KMS-11 (cell line): Measurements from ENCODE around the gene DNAJC19.

Experiments used
- H2AFZ ChIP-seq: fragments of 200-600 bp; sonication (generic); 2 replicates; pipeline ENCODE4 v1.6.1; 2016; ENCODE audit warnings: antibody characterized with exemption, mixed run types, low read depth
- H3K27ac ChIP-seq: fragments of 200-600 bp; sonication (generic); 2 replicates; pipeline ENCODE4 v1.6.1; 2016; ENCODE audit warnings: mild to moderate bottlenecking, mixed run types
- H3K27me3 ChIP-seq: fragments of 200-600 bp; sonication (generic); 2 replicates; pipeline ENCODE4 v1.6.1; 2017; ENCODE audit warnings: mild to moderate bottlenecking, low read depth, mixed run types, moderate library complexity; ENCODE audit not compliant: insufficient read depth
- H3K36me3 ChIP-seq: fragments of 200-600 bp; sonication (generic); 2 replicates; pipeline ENCODE4 v1.6.1; 2017; ENCODE audit warnings: mild to moderate bottlenecking, mixed run types; ENCODE audit not compliant: insufficient read depth
- H3K4me1 ChIP-seq: fragments of 200-600 bp; sonication (generic); 2 replicates; pipeline ENCODE4 v1.6.1; 2016; ENCODE audit warnings: mild to moderate bottlenecking, low read depth, mixed run types; ENCODE audit not compliant: poor library complexity, severe bottlenecking
- H3K4me2 ChIP-seq: fragments of 200-600 bp; sonication (generic); 2 replicates; pipeline ENCODE4 v1.7.0; 2016; ENCODE audit warnings: mild to moderate bottlenecking, mixed run types
- H3K4me3 ChIP-seq: fragments of 200-600 bp; sonication (generic); IDR thresholded peaks from 2 replicates; pipeline ENCODE4 v1.6.1; 2017; ENCODE audit warnings: low read depth, low read length, mixed read lengths; ENCODE audit not compliant: insufficient read depth
- H3K79me2 ChIP-seq: fragments of 200-600 bp; sonication (generic); 2 replicates; pipeline ENCODE4 v1.6.1; 2016; ENCODE audit warnings: low read depth, mixed run types; ENCODE audit not compliant: insufficient read depth
- H3K9ac ChIP-seq: fragments of 200-600 bp; sonication (generic); 2 replicates; pipeline ENCODE4 v1.6.1; 2016; ENCODE audit warnings: mild to moderate bottlenecking, mixed run types
- H4K20me1 ChIP-seq: fragments of 200-600 bp; sonication (generic); 2 replicates; pipeline ENCODE4 v1.6.1; 2016; ENCODE audit warnings: mild to moderate bottlenecking, mixed run types; ENCODE audit not compliant: insufficient read depth
- TF ChIP-seq, protein P1 (sequence below): fragments of 200-600 bp; sonication (generic); conservative IDR thresholded peaks from 2 replicates; pipeline ENCODE4 v1.6.1; 2017; ENCODE audit warnings: low read depth, mild to moderate bottlenecking, antibody characterized with exemption, low read length, moderate library complexity, mixed read lengths

DNAJC19 gene

DNA sequence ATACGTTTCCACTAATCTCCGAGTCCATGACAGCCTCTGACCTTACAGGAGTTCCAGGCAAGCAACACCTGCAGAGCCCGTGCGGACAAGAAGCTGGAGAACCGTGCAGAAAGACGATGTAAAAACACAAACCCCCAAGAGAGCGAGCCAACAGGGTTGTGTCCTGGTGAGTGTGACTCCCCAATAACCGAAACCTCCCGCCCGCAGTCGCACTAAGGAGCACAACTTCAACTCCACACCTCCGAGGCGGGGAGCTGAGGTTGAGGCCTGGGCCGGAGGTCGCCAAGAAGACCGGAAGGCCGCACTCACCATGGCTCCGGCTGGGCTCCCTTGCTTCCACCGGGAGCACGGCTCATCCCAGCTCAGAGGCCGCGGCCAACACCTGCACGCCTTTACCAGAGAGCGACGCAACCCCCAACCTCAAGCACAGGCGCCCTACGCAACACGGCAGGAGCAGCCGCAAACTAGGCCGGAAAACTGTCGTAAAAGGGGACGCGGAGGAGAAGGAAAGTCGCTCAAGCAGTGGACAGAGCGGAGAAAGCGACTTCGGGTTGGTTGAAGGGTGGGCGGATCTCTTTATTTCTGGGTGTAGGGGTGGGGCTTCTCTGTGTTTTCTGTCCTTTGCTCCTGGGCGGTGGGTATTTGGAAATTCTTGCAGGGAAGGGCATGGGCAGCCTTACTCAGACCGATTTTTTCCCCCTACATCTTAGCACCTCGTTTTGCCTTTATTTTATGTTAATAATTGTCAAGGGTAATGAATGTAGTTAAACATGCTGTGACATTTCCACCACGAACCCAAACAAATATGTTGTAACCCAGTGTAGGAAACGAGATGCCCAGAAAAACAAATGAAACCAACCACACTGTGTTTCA lies at the start of gene DNAJC19:
Gene DNAJC19, minus strand, starts transcription at position 446 of the 873 bp plus-strand sequence. Its CDS starts 134 bp downstream, at position 312.
- peaks cover 25% of the 10 kb centered on the region for H3K4me1 ChIP-seq
- peak within 1 kb of the TSS; percentile 83 for H3K4me3 ChIP-seq
- H3K9ac ChIP-seq, result peak within 1 kb of the TSS; percentile 80
- H3K36me3 ChIP-seq, result 0 out of 2 replicates have a peak, but pooled peaks cover 3% of the 10 kb centered on the region
- H3K79me2 ChIP-seq, result peaks cover 13% of the 10 kb centered on the region; the same call in 1 of the 2 replicates
- H3K27ac ChIP-seq, result peak within 1 kb of the TSS; percentile 81
- H4K20me1 ChIP-seq, result no peaks in the 10 kb centered on the region
- TF ChIP-seq, protein P1, sequence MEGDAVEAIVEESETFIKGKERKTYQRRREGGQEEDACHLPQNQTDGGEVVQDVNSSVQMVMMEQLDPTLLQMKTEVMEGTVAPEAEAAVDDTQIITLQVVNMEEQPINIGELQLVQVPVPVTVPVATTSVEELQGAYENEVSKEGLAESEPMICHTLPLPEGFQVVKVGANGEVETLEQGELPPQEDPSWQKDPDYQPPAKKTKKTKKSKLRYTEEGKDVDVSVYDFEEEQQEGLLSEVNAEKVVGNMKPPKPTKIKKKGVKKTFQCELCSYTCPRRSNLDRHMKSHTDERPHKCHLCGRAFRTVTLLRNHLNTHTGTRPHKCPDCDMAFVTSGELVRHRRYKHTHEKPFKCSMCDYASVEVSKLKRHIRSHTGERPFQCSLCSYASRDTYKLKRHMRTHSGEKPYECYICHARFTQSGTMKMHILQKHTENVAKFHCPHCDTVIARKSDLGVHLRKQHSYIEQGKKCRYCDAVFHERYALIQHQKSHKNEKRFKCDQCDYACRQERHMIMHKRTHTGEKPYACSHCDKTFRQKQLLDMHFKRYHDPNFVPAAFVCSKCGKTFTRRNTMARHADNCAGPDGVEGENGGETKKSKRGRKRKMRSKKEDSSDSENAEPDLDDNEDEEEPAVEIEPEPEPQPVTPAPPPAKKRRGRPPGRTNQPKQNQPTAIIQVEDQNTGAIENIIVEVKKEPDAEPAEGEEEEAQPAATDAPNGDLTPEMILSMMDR, result no peak
- peak within 1 kb of the TSS; percentile 54 for H2AFZ ChIP-seq
- H3K27me3 ChIP-seq, result no peaks in the 10 kb centered on the region
- peak within 1 kb of the TSS; percentile 80 for H3K4me2 ChIP-seq

DNA sequence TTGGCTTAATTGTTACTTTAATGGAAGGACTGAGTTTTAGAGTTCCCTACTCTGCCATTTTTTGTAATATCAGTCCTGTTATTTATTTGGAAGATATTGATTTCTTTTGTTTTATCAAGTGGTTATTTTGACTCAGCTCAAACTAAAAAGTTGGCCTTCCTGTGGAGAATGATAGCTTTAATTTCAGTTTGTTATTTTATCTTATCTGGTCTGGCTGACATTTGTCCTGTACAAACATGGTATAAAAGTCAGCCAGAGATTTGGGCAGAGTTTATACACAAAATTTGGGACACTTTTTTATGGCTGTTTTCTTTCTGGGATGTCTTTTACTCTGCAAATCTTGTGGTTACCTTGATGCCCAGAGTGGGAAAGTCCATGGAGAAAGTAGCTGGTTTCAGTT lies 41.4 kb upstream of the DNAJC19 start:
- Histone ChIP-seq H3K9ac (no peak overlapping the region), H3K4me1 (no peaks in the 10 kb centered on the region), H3K4me2 (no peak overlapping the region)

DNA sequence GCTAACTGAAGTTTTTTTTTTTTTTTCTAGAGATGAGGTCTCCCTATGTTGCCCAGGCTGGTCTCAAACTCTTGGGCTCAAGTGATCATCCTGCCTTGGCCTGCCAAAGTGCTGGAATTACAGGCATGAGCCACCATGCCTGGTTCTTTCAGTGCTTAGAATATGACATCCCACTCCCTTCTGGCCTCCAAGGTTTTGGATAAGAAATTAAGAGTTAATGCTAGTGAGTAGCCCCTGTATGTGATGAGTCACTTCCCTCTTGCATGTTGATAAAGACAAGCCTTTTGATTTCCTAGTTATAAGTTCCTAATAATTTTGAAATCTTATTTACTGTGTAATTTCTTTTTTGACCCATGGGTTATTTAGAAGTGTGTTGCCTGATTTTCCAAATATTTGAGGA lies 35.7 kb upstream of the DNAJC19 start:
- Histone ChIP-seq H3K79me2 (no peaks in the 10 kb centered on the region), H3K9ac (no peak overlapping the region), H3K27me3 (no peaks in the 10 kb centered on the region), H3K4me2 (no peak overlapping the region), H3K4me1 (no peaks in the 10 kb centered on the region), H3K27ac (no peak overlapping the region), H4K20me1 (no peaks in the 10 kb centered on the region), H3K36me3 (no peaks in the 10 kb centered on the region), H3K4me3 (no peak overlapping the region), H2AFZ (no peak overlapping the region)
- TF ChIP-seq, protein P1, result no peak

More for the DNA sequence above, 41.4 kb upstream of the DNAJC19 start:
- TF ChIP-seq, protein P1, result no peak
- Histone ChIP-seq H3K27me3 (no peaks in the 10 kb centered on the region), H4K20me1 (no peaks in the 10 kb centered on the region), H2AFZ (no peak overlapping the region), H3K27ac (no peak overlapping the region), H3K4me3 (no peak overlapping the region), H3K36me3 (no peaks in the 10 kb centered on the region), H3K79me2 (no peaks in the 10 kb centered on the region)

DNA sequence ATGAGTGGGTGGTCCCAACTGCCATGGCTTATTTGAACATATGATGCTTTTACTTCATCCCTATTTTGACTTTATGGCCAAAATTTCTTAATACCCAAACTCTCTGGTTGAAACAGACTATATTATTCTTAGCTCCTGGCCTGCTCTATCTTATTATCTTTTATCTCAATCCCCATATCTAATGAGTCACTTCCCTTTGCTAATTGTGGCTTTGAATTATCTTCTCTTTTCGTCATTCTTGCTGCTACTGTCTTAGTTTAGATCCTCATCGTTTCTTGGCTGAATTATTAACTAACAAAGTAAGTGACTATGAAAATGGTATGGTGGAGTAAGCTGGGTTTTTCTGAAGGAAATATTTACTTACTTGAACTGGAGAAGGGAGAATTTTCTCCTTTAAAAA lies 28.2 kb upstream of the DNAJC19 start:
- no peak overlapping the region for H3K4me3 ChIP-seq
- no peaks in the 10 kb centered on the region for H3K27me3 ChIP-seq
- no peak overlapping the region for H3K27ac ChIP-seq
- no peaks in the 10 kb centered on the region for H3K36me3 ChIP-seq
- H4K20me1 ChIP-seq, result no peaks in the 10 kb centered on the region
- H2AFZ ChIP-seq, result no peak overlapping the region
- H3K9ac ChIP-seq, result no peak overlapping the region
- TF ChIP-seq, protein P1, result no peak
- no peak overlapping the region for H3K4me2 ChIP-seq
- no peaks in the 10 kb centered on the region for H3K79me2 ChIP-seq
- H3K4me1 ChIP-seq, result no peaks in the 10 kb centered on the region
